Measurements from ENCODE around the gene CHAMP1. TPM values are rescaled to one million over a fixed set of nuclear protein-coding genes. Genes with fewer than 3 reads are reported as not detected.

The CHAMP1 gene
- total RNA-seq, 1 experiment from 2014 or later, result 10.3 TPM

DNA sequence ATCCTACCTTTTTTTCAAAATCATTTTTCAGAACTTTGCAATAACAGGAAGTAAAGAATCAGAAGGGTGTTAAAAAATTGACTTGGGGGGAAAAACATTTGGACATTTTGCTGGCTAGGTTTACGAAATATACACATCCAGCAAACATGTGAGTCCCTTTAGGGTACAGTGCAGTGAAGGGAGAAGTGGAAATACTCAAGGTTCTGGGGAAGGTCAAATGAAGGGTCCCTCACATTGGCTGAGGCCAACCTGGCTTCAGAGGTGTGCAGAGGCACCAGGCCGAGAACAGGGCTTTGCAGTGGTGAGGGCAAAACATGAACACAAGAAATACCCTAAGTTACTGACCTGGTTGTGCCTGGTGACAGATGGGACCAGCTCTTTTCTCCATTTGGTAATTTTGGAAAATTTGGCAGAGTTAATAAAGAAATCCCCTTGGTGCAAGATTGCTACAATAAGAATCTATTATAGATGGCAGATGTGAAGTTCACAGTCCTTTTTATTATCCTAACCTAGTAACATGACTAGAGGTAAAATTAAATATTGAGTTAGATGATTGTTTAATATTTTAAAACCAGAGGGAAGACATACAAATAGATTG is 34.4 kb upstream of the CHAMP1 start:
- no peaks in the 10 kb centered on the region for H3K4me1 Mint-ChIP-seq (ENCODE audit: low read depth, unreplicated experiment)
- no peaks in the 10 kb centered on the region for H3K9me3 Mint-ChIP-seq (ENCODE audit: low read depth, unreplicated experiment)
- DNase-seq, result no peak
- intact Hi-C loops (cut with micrococcal nuclease; ENCODE audit: unreplicated experiment), result no loop called here
- BruUV-seq (replicated peaks), result no TSS peak
- no peaks in the 10 kb centered on the region for H3K27me3 Mint-ChIP-seq (ENCODE audit: unreplicated experiment)
- CTCF ChIA-PET, result no interaction called here
- H3K36me3 Mint-ChIP-seq (ENCODE audit: insufficient read depth, unreplicated experiment), result peaks cover 21% of the 10 kb centered on the region
- no peak for TF ChIP-seq CTCF (IDR thresholded peaks at IDR 0.05; ENCODE audit: unreplicated experiment)
- H3K4me3 Mint-ChIP-seq (ENCODE audit: low read depth, unreplicated experiment), result no peak overlapping the region
- no peak overlapping the region for H3K27ac Mint-ChIP-seq (ENCODE audit: unreplicated experiment)

- no peaks in the 10 kb centered on the region for H3K9me3 Mint-ChIP-seq (ENCODE audit: low read depth, unreplicated experiment)
- DNase-seq, result peak; percentile 63
- H3K4me3 Mint-ChIP-seq (ENCODE audit: low read depth, unreplicated experiment), result peak within 1 kb of the TSS; percentile 72
- intact Hi-C loops (cut with micrococcal nuclease; ENCODE audit: unreplicated experiment), result no loop called here
- no peaks in the 10 kb centered on the region for H3K4me1 Mint-ChIP-seq (ENCODE audit: low read depth, unreplicated experiment)
- CTCF ChIA-PET, result no interaction called here
- H3K27me3 Mint-ChIP-seq (ENCODE audit: unreplicated experiment), result no peaks in the 10 kb centered on the region
- no TSS peak for BruUV-seq (replicated peaks)
- H3K27ac Mint-ChIP-seq (ENCODE audit: unreplicated experiment), result peak within 1 kb of the TSS; percentile 39
- H3K36me3 Mint-ChIP-seq (ENCODE audit: insufficient read depth, unreplicated experiment), result peaks cover 21% of the 10 kb centered on the region
- TF ChIP-seq CTCF (IDR thresholded peaks at IDR 0.05; ENCODE audit: unreplicated experiment), result no peak
These were observed 32.8 kb upstream of the CHAMP1 start, which contains the start of gene UPF3A for GRCh38 chr13:114281351-114282040. Gene UPF3A (plus strand): TSS chr13:114281601. CDS start chr13:114281640, 39 bp downstream.

DNA sequence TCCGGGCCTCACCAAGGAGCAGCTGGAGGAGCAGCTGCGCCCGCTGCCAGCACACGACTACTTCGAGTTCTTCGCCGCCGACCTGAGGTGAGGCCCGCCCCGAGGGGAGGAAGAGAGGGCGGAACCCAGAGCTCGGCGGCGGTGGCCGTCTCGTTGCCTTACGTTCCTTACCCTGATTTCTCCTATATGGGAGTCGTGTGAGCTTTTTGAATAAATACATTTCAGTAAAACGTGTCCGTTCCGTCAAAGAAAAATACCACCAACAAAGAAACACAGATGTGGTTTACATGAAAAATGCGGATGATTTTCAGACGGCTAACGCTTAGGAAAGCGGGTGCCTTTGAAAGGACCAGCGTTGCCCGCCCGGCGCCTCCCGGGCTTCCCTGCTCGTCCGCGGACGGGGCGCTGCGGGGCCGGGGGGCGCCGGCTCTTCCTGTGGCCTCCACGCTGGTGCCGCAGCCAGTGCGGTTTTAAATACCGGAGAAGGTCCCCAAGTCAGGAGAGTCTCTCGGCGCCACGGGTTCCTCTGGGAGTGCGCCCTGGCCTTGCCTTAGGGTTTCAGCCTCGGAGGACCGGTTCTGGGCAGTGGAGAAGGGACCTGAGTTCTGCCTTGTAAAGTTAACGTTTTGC is 32.1 kb upstream of the CHAMP1 start:
- Mint-ChIP-seq H3K9me3 (ENCODE audit: low read depth, unreplicated experiment) (no peaks in the 10 kb centered on the region), H3K27ac (ENCODE audit: unreplicated experiment) (no peak overlapping the region), H3K27me3 (ENCODE audit: unreplicated experiment) (no peaks in the 10 kb centered on the region), H3K4me3 (ENCODE audit: low read depth, unreplicated experiment) (peak overlapping the region; percentile 72), H3K36me3 (ENCODE audit: insufficient read depth, unreplicated experiment) (peaks cover 21% of the 10 kb centered on the region), H3K4me1 (ENCODE audit: low read depth, unreplicated experiment) (no peaks in the 10 kb centered on the region)
- BruUV-seq (replicated peaks), result no TSS peak
- CTCF ChIA-PET, result no interaction called here
- DNase-seq, result peak; percentile 1
- intact Hi-C loops (cut with micrococcal nuclease; ENCODE audit: unreplicated experiment), result no loop called here
- no peak for TF ChIP-seq CTCF (IDR thresholded peaks at IDR 0.05; ENCODE audit: unreplicated experiment)

DNA sequence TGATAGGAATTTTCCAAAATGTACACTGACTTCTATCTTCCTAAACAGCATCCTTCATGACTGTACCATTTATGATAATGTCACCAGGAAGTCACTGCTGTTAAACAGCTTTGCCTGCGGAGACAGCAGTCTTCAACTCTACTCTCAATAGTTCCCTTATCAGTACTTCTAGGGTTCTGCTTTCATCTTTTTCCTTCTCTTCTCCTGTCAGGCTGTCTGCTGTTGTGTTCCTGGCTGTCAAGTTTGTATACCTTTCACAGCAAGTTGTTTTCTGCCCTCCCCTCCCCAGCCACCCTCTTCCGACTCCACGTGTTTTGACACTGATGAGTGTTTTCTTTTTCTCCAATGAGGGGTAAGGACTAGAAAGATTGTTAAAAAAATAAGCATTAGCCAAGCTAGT is 30.7 kb upstream of the CHAMP1 start:
- no peaks in the 10 kb centered on the region for H3K27me3 Mint-ChIP-seq (ENCODE audit: unreplicated experiment)
- no TSS peak for BruUV-seq (replicated peaks)
- no peak for DNase-seq
- H3K27ac Mint-ChIP-seq (ENCODE audit: unreplicated experiment), result no peak overlapping the region
- no peak for TF ChIP-seq CTCF (IDR thresholded peaks at IDR 0.05; ENCODE audit: unreplicated experiment)
- intact Hi-C loops (cut with micrococcal nuclease; ENCODE audit: unreplicated experiment), result no loop called here
- no peaks in the 10 kb centered on the region for H3K9me3 Mint-ChIP-seq (ENCODE audit: low read depth, unreplicated experiment)
- no peaks in the 10 kb centered on the region for H3K4me1 Mint-ChIP-seq (ENCODE audit: low read depth, unreplicated experiment)
- CTCF ChIA-PET, result no interaction called here
- no peak overlapping the region for H3K4me3 Mint-ChIP-seq (ENCODE audit: low read depth, unreplicated experiment)
- peaks cover 21% of the 10 kb centered on the region for H3K36me3 Mint-ChIP-seq (ENCODE audit: insufficient read depth, unreplicated experiment)
